ENCODE measurements around the gene LORICRIN. TPM values are rescaled to one million over a fixed set of nuclear protein-coding genes. Genes with fewer than 3 reads are reported as not detected.

LORICRIN gene
- total RNA-seq, 1 donor from 2014 or later: not detected

DNA sequence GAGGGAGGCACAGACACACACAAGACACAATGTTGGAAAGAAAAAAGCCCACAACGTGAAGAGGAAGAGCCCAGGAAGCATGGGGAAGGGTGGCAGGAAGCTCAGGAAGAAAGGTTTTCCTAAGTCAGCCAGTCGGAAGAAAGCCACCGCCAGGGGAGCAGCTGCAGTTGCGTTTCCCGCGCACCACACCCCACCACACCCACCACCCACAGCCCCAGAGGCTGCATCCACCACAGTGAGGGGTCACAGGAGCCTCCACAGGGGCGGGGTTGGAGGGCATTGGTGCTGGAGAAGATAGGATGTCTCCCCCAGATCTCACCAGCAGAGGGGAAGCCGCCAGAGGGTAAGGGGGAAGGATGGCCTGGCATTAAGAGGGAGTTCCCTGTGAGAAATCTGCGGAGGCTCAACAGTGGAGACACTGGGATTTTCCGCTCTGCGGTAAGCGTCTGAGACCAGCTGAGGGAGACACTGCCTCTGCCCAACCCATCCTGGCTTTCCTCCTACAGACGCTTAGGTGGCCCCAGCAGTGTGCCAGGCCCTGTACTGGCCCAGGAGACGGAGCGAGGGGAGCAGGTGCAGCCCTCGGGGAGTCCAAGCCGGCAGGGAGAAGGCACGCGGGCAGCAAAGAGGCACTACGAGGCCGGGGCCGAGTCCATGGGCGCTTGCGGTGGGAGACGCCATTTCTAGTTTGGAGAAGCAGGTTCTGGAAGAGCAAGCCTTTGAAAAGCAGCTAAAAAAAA is 33.4 kb downstream of the LORICRIN start:
- DNase-seq (ENCODE audit: low spot score): peak; percentile 15
- H3K27ac Mint-ChIP-seq (ENCODE audit: unreplicated experiment): peak overlapping the region; percentile 86
- peaks cover 4% of the 10 kb centered on the region for H3K36me3 Mint-ChIP-seq (ENCODE audit: low read depth, unreplicated experiment)
- peaks cover 41% of the 10 kb centered on the region for H3K4me1 Mint-ChIP-seq (ENCODE audit: unreplicated experiment)
- no peaks in the 10 kb centered on the region for H3K27me3 Mint-ChIP-seq (ENCODE audit: unreplicated experiment)
- peak overlapping the region; percentile 72 for H3K4me3 Mint-ChIP-seq (ENCODE audit: unreplicated experiment)
- no peaks in the 10 kb centered on the region for H3K9me3 Mint-ChIP-seq (ENCODE audit: unreplicated experiment)
- TF ChIP-seq, protein P1, sequence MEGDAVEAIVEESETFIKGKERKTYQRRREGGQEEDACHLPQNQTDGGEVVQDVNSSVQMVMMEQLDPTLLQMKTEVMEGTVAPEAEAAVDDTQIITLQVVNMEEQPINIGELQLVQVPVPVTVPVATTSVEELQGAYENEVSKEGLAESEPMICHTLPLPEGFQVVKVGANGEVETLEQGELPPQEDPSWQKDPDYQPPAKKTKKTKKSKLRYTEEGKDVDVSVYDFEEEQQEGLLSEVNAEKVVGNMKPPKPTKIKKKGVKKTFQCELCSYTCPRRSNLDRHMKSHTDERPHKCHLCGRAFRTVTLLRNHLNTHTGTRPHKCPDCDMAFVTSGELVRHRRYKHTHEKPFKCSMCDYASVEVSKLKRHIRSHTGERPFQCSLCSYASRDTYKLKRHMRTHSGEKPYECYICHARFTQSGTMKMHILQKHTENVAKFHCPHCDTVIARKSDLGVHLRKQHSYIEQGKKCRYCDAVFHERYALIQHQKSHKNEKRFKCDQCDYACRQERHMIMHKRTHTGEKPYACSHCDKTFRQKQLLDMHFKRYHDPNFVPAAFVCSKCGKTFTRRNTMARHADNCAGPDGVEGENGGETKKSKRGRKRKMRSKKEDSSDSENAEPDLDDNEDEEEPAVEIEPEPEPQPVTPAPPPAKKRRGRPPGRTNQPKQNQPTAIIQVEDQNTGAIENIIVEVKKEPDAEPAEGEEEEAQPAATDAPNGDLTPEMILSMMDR (IDR thresholded peaks at IDR 0.05; ENCODE audit: unreplicated experiment): peak; percentile 13

DNA sequence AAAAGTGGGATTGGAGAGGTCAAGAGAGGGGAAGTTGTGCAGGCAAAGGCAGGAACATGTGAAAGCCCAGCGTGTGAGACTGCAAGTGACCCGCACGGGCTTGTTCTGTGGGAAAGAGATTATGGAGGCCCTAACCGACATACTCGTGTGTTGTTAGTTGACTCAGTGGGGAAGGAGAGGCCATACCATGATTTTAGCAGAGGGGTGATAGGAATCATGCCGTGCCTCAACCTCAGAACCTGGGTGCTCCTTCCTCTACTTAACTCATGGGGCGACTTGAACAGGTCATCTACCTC is 33.9 kb downstream of the LORICRIN start:
- Mint-ChIP-seq H3K27me3 (ENCODE audit: unreplicated experiment) (no peaks in the 10 kb centered on the region), H3K36me3 (ENCODE audit: low read depth, unreplicated experiment) (peaks cover 4% of the 10 kb centered on the region), H3K4me3 (ENCODE audit: unreplicated experiment) (no peak overlapping the region), H3K9me3 (ENCODE audit: unreplicated experiment) (no peaks in the 10 kb centered on the region), H3K27ac (ENCODE audit: unreplicated experiment) (peak overlapping the region; percentile 57), H3K4me1 (ENCODE audit: unreplicated experiment) (peaks cover 41% of the 10 kb centered on the region)
- TF ChIP-seq, protein P1 (IDR thresholded peaks at IDR 0.05; ENCODE audit: unreplicated experiment): no peak
- no peak for DNase-seq (ENCODE audit: low spot score)

DNA sequence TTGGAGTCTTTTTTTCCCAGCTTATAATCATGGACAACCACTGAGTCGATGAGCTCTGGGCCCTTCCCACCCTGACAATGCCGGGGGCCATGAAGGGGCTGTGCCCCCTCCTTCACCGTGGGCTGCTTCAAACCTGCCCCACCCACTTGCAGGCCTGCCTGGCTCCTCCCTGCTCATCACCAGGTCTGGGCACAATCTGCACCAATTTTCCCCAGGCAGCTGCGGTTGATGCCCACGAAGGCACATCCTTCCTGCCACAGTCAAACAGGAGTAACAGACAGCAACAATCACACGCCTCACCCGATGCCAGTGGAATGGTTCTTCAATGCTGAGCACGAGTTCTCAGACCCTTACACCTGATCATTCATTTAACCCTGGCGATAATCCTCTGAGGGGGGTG is 34.4 kb downstream of the LORICRIN start:
- Mint-ChIP-seq H3K36me3 (ENCODE audit: low read depth, unreplicated experiment) (peaks cover 4% of the 10 kb centered on the region), H3K4me1 (ENCODE audit: unreplicated experiment) (peaks cover 41% of the 10 kb centered on the region), H3K4me3 (ENCODE audit: unreplicated experiment) (no peak overlapping the region), H3K9me3 (ENCODE audit: unreplicated experiment) (no peaks in the 10 kb centered on the region), H3K27ac (ENCODE audit: unreplicated experiment) (no peak overlapping the region), H3K27me3 (ENCODE audit: unreplicated experiment) (no peaks in the 10 kb centered on the region)
- TF ChIP-seq, protein P1 (IDR thresholded peaks at IDR 0.05; ENCODE audit: unreplicated experiment): no peak
- DNase-seq (ENCODE audit: low spot score): no peak

DNA sequence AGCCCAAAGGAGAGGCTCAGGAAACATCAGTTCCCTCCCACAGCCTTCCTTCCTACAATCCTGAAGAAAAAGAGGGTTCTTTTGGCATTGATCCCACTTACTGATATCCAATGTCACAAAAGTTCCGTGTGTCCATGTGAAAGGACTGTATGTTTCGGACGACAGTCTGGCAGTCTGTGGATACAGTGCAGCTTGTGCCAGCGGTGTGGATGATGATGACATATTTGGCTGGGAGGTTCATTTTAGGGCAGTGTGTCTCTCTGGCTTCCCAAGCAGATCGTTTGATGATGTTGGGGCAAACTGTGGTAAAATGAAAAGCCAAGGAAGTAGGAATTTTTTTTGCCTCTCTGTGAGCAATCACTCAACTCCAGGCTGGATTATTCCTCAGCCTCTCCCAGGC is 42.8 kb downstream of the LORICRIN start:
- Mint-ChIP-seq H3K4me3 (ENCODE audit: unreplicated experiment) (no peak overlapping the region), H3K36me3 (ENCODE audit: low read depth, unreplicated experiment) (no peaks in the 10 kb centered on the region), H3K27ac (ENCODE audit: unreplicated experiment) (no peak overlapping the region), H3K4me1 (ENCODE audit: unreplicated experiment) (no peaks in the 10 kb centered on the region), H3K9me3 (ENCODE audit: unreplicated experiment) (no peaks in the 10 kb centered on the region), H3K27me3 (ENCODE audit: unreplicated experiment) (peaks cover 6% of the 10 kb centered on the region)
- TF ChIP-seq, protein P1 (IDR thresholded peaks at IDR 0.05; ENCODE audit: unreplicated experiment): no peak
- DNase-seq (ENCODE audit: low spot score): no peak

DNA sequence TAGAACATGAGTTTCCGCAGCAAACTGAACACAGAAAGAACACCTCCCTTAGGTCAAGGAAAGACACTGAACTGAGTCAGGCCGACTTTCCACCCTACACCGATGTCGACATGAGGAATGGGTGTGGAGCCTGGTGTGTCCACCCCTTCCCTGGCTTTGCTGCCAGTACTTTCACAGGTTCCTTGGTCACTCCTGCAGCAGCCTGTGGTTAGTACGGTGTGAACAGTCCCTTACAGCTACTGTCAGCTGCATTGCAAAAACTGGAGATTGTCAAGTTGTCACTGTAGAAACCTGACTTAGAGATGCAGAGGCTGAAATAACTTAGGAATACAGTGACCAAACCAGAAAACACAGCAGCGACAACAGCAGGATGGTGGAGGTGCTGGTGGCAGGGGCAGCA is 46.2 kb downstream of the LORICRIN start:
- no peaks in the 10 kb centered on the region for H3K27me3 Mint-ChIP-seq (ENCODE audit: unreplicated experiment)
- no peaks in the 10 kb centered on the region for H3K36me3 Mint-ChIP-seq (ENCODE audit: low read depth, unreplicated experiment)
- no peak overlapping the region for H3K4me3 Mint-ChIP-seq (ENCODE audit: unreplicated experiment)
- H3K9me3 Mint-ChIP-seq (ENCODE audit: unreplicated experiment): no peaks in the 10 kb centered on the region
- no peaks in the 10 kb centered on the region for H3K4me1 Mint-ChIP-seq (ENCODE audit: unreplicated experiment)
- DNase-seq (ENCODE audit: low spot score): no peak
- no peak overlapping the region for H3K27ac Mint-ChIP-seq (ENCODE audit: unreplicated experiment)
- TF ChIP-seq, protein P1 (IDR thresholded peaks at IDR 0.05; ENCODE audit: unreplicated experiment): no peak

All from endothelial cell (in vitro differentiated cells).